Measurements from ENCODE around the gene TTLL3.
"Not testable (repeated sequence)": the region's sequence is repeated elsewhere in the genome, so short reads cannot be mapped to it uniquely, and the experiment has no call there.

Gene TTLL3

GRCh38 chr3:9846231-9846630 is 36.2 kb downstream of the TTLL3 start:
- Histone ChIP-seq H3K4me1 (ENCODE audit: control insufficient read depth in 1 of 2, insufficient read depth in 2 of 2, low read length in 2 of 2) (peaks cover 0 to 11% of the 10 kb centered on the region in 2 donors), H3K9me3 (ENCODE audit: control insufficient read depth in 1 of 2, low read length in 2 of 2) (no peaks in the 10 kb centered on the region), H3K36me3 (ENCODE audit: control insufficient read depth in 1 of 2, insufficient read depth in 2 of 2, low read length in 2 of 2) (peaks cover 0 to 7% of the 10 kb centered on the region in 2 donors), H3K4me3 (ENCODE audit: low read depth in 1 of 2, low read length in 2 of 2) (no peak overlapping the region), H3K27me3 (ENCODE audit: low read depth, low read length) (no peaks in the 10 kb centered on the region), H3K27ac (ENCODE audit: low read length) (no peak overlapping the region)

GRCh38 chr3:9846931-9847488 is 36.9 kb downstream of the TTLL3 start:
- Histone ChIP-seq H3K36me3 (ENCODE audit: control insufficient read depth in 1 of 2, insufficient read depth in 2 of 2, low read length in 2 of 2) (no peaks in the 10 kb centered on the region), H3K27ac (ENCODE audit: low read length) (no peak overlapping the region), H3K27me3 (ENCODE audit: low read depth, low read length) (no peaks in the 10 kb centered on the region), H3K4me1 (ENCODE audit: control insufficient read depth in 1 of 2, insufficient read depth in 2 of 2, low read length in 2 of 2) (peaks cover 0 to 11% of the 10 kb centered on the region in 2 donors), H3K9me3 (ENCODE audit: control insufficient read depth in 1 of 2, low read length in 2 of 2) (no peaks in the 10 kb centered on the region), H3K4me3 (ENCODE audit: low read depth in 1 of 2, low read length in 2 of 2) (no peak overlapping the region)

GRCh38 chr3:9847870-9848269 is 37.8 kb downstream of the TTLL3 start:
- H3K27ac ChIP-seq (ENCODE audit: low read length); H3K27me3 ChIP-seq (ENCODE audit: low read depth, low read length): not testable (repeated sequence)

GRCh38 chr3:9848860-9849259 is 38.8 kb downstream of the TTLL3 start:
- H3K4me3 ChIP-seq (ENCODE audit: low read depth in 1 of 2, low read length in 2 of 2); H3K36me3 ChIP-seq (ENCODE audit: control insufficient read depth in 1 of 2, insufficient read depth in 2 of 2, low read length in 2 of 2); H3K27ac ChIP-seq (ENCODE audit: low read length); H3K4me1 ChIP-seq (ENCODE audit: control insufficient read depth in 1 of 2, insufficient read depth in 2 of 2, low read length in 2 of 2); H3K27me3 ChIP-seq (ENCODE audit: low read depth, low read length); H3K9me3 ChIP-seq (ENCODE audit: control insufficient read depth in 1 of 2, low read length in 2 of 2): not testable (repeated sequence)

More at GRCh38 chr3:9847870-9848269, 37.8 kb downstream of the TTLL3 start:
- peaks cover 0 to 10% of the 10 kb centered on the region in 2 donors for H3K4me1 ChIP-seq (ENCODE audit: control insufficient read depth in 1 of 2, insufficient read depth in 2 of 2, low read length in 2 of 2)
- not testable (repeated sequence) for H3K36me3 ChIP-seq (ENCODE audit: control insufficient read depth in 1 of 2, insufficient read depth in 2 of 2, low read length in 2 of 2); H3K4me3 ChIP-seq (ENCODE audit: low read depth in 1 of 2, low read length in 2 of 2); H3K9me3 ChIP-seq (ENCODE audit: control insufficient read depth in 1 of 2, low read length in 2 of 2)

GRCh38 chr3:9851383-9851782 is 41.3 kb downstream of the TTLL3 start:
- not testable (repeated sequence) for H3K27ac ChIP-seq (ENCODE audit: low read length); H3K27me3 ChIP-seq (ENCODE audit: low read depth, low read length); H3K4me1 ChIP-seq (ENCODE audit: control insufficient read depth in 1 of 2, insufficient read depth in 2 of 2, low read length in 2 of 2); H3K9me3 ChIP-seq (ENCODE audit: control insufficient read depth in 1 of 2, low read length in 2 of 2); H3K4me3 ChIP-seq (ENCODE audit: low read depth in 1 of 2, low read length in 2 of 2); H3K36me3 ChIP-seq (ENCODE audit: control insufficient read depth in 1 of 2, insufficient read depth in 2 of 2, low read length in 2 of 2)

- not testable (repeated sequence) for H3K4me1 ChIP-seq (ENCODE audit: control insufficient read depth in 1 of 2, insufficient read depth in 2 of 2, low read length in 2 of 2); H3K9me3 ChIP-seq (ENCODE audit: control insufficient read depth in 1 of 2, low read length in 2 of 2); H3K27ac ChIP-seq (ENCODE audit: low read length); H3K4me3 ChIP-seq (ENCODE audit: low read depth in 1 of 2, low read length in 2 of 2); H3K27me3 ChIP-seq (ENCODE audit: low read depth, low read length); H3K36me3 ChIP-seq (ENCODE audit: control insufficient read depth in 1 of 2, insufficient read depth in 2 of 2, low read length in 2 of 2)
These were observed 41.9 kb downstream of the TTLL3 start for GRCh38 chr3:9851926-9852325.

- no peaks in the 10 kb centered on the region for H3K36me3 ChIP-seq (ENCODE audit: control insufficient read depth in 1 of 2, insufficient read depth in 2 of 2, low read length in 2 of 2)
- H3K4me3 ChIP-seq (ENCODE audit: low read depth in 1 of 2, low read length in 2 of 2), result no peak overlapping the region
- H3K27me3 ChIP-seq (ENCODE audit: low read depth, low read length), result no peaks in the 10 kb centered on the region
- no peak overlapping the region for H3K27ac ChIP-seq (ENCODE audit: low read length)
- no peaks in the 10 kb centered on the region for H3K9me3 ChIP-seq (ENCODE audit: control insufficient read depth in 1 of 2, low read length in 2 of 2)
- H3K4me1 ChIP-seq (ENCODE audit: control insufficient read depth in 1 of 2, insufficient read depth in 2 of 2, low read length in 2 of 2), result no peaks in the 10 kb centered on the region
These were observed 42.5 kb downstream of the TTLL3 start for GRCh38 chr3:9852528-9852927.

- H3K36me3 ChIP-seq (ENCODE audit: control insufficient read depth in 1 of 2, insufficient read depth in 2 of 2, low read length in 2 of 2); H3K9me3 ChIP-seq (ENCODE audit: control insufficient read depth in 1 of 2, low read length in 2 of 2); H3K4me1 ChIP-seq (ENCODE audit: control insufficient read depth in 1 of 2, insufficient read depth in 2 of 2, low read length in 2 of 2); H3K27me3 ChIP-seq (ENCODE audit: low read depth, low read length); H3K27ac ChIP-seq (ENCODE audit: low read length); H3K4me3 ChIP-seq (ENCODE audit: low read depth in 1 of 2, low read length in 2 of 2): not testable (repeated sequence)
These were observed 44.4 kb downstream of the TTLL3 start for GRCh38 chr3:9854291-9854940.

GRCh38 chr3:9855594-9855993 is 45.5 kb downstream of the TTLL3 start:
- Histone ChIP-seq H3K36me3 (ENCODE audit: control insufficient read depth in 1 of 2, insufficient read depth in 2 of 2, low read length in 2 of 2) (no peaks in the 10 kb centered on the region), H3K9me3 (ENCODE audit: control insufficient read depth in 1 of 2, low read length in 2 of 2) (no peaks in the 10 kb centered on the region), H3K4me3 (ENCODE audit: low read depth in 1 of 2, low read length in 2 of 2) (no peak overlapping the region), H3K27ac (ENCODE audit: low read length) (no peak overlapping the region), H3K27me3 (ENCODE audit: low read depth, low read length) (no peaks in the 10 kb centered on the region), H3K4me1 (ENCODE audit: control insufficient read depth in 1 of 2, insufficient read depth in 2 of 2, low read length in 2 of 2) (no peaks in the 10 kb centered on the region)

GRCh38 chr3:9859530-9860025 is 49.5 kb downstream of the TTLL3 start:
- Histone ChIP-seq H3K36me3 (ENCODE audit: control insufficient read depth in 1 of 2, insufficient read depth in 2 of 2, low read length in 2 of 2) (no peaks in the 10 kb centered on the region), H3K4me1 (ENCODE audit: control insufficient read depth in 1 of 2, insufficient read depth in 2 of 2, low read length in 2 of 2) (peaks cover 0 to 18% of the 10 kb centered on the region in 2 donors), H3K4me3 (ENCODE audit: low read depth in 1 of 2, low read length in 2 of 2) (no peak overlapping the region), H3K27me3 (ENCODE audit: low read depth, low read length) (no peaks in the 10 kb centered on the region), H3K9me3 (ENCODE audit: control insufficient read depth in 1 of 2, low read length in 2 of 2) (no peaks in the 10 kb centered on the region), H3K27ac (ENCODE audit: low read length) (no peak overlapping the region)

- H3K9me3 ChIP-seq (ENCODE audit: control insufficient read depth in 1 of 2, low read length in 2 of 2), result no peaks in the 10 kb centered on the region
- no peak overlapping the region for H3K4me3 ChIP-seq (ENCODE audit: low read depth in 1 of 2, low read length in 2 of 2)
- no peak overlapping the region for H3K27ac ChIP-seq (ENCODE audit: low read length)
- peaks cover 0 to 28% of the 10 kb centered on the region in 2 donors for H3K4me1 ChIP-seq (ENCODE audit: control insufficient read depth in 1 of 2, insufficient read depth in 2 of 2, low read length in 2 of 2)
- no peaks in the 10 kb centered on the region for H3K36me3 ChIP-seq (ENCODE audit: control insufficient read depth in 1 of 2, insufficient read depth in 2 of 2, low read length in 2 of 2)
- no peaks in the 10 kb centered on the region for H3K27me3 ChIP-seq (ENCODE audit: low read depth, low read length)
These were observed 51.1 kb downstream of the TTLL3 start for GRCh38 chr3:9861201-9861600.

GRCh38 chr3:9861626-9862130 is 51.6 kb downstream of the TTLL3 start:
- H3K27me3 ChIP-seq (ENCODE audit: low read depth, low read length), result no peaks in the 10 kb centered on the region
- H3K27ac ChIP-seq (ENCODE audit: low read length), result no peak overlapping the region
- no peak overlapping the region for H3K4me3 ChIP-seq (ENCODE audit: low read depth in 1 of 2, low read length in 2 of 2)
- peaks cover 0 to 29% of the 10 kb centered on the region in 2 donors for H3K4me1 ChIP-seq (ENCODE audit: control insufficient read depth in 1 of 2, insufficient read depth in 2 of 2, low read length in 2 of 2)
- H3K9me3 ChIP-seq (ENCODE audit: control insufficient read depth in 1 of 2, low read length in 2 of 2), result no peaks in the 10 kb centered on the region
- H3K36me3 ChIP-seq (ENCODE audit: control insufficient read depth in 1 of 2, insufficient read depth in 2 of 2, low read length in 2 of 2), result no peaks in the 10 kb centered on the region

Measured in muscle layer of duodenum (tissue), 2 donors.